HCT116 (cell line): Measurements from ENCODE around the gene KRTAP10-9. TPM values are rescaled to one million over a fixed set of nuclear protein-coding genes. Genes with fewer than 3 reads are reported as not detected.

Experiments used
- ATAC-seq: fragments of 200-7000 bp; cut with Tn5 transposase; 2 replicates; pipeline ENCODE4 v1.9.1; 2020; ENCODE audit warnings: mild to moderate bottlenecking, moderate library complexity
- BruUV-seq: library from RNA; stranded (reverse); fragments of 400-500 nt; replicated peaks from 2 replicates; lab custom pipeline; 2021; lab: Mats Ljungman, UMichigan
- CTCF ChIA-PET: fragments of 300-600 bp; sonication (Branson Sonifier 250); formaldehyde crosslinking; loops from one replicate; lab custom pipeline; 2021; ENCODE audit warnings: antibody characterized with exemption; lab: Charles Lee
- POLR2A ChIA-PET: fragments of 300-600, 350-600 bp; sonication (Branson Sonifier 250); formaldehyde crosslinking; loops from one replicate; lab custom pipeline; 2021; ENCODE audit warnings: antibody characterized with exemption; lab: Charles Lee
- RAD21 ChIA-PET, 2 experiments: fragments of 300-600 bp; sonication (Branson Sonifier 250); formaldehyde crosslinking; loops; one replicate each; lab custom pipeline; 2023; ENCODE audit warnings: low total read pairs in 2 of 2; ENCODE audit not compliant: uncharacterized antibody in 2 of 2, unreplicated experiment in 2 of 2, low non-redundant PET in 1 of 2; lab: Charles Lee
- DNase-seq: peaks from one replicate; pipeline ENCODE4 v3.0.0-alpha.2; 2010; ENCODE audit warnings: low read depth, low spot score
- H2AFZ ChIP-seq: fragments of 200-600 bp; shearing (Covaris generic), sonication (generic); 2 replicates; pipeline ENCODE4 v1.6.1; 2017; ENCODE audit warnings: low read depth, mixed run types, mixed read lengths, antibody characterized with exemption, low read length; ENCODE audit not compliant: poor library complexity, severe bottlenecking
- H3K27ac ChIP-seq: 2 replicates; pipeline ENCODE4 v1.5.1; 2012; ENCODE audit warnings: low read depth, low read length
- H3K27me3 ChIP-seq: fragments of 200-600 bp; sonication (generic); 2 replicates; pipeline ENCODE4 v1.6.1; 2016; ENCODE audit warnings: mixed run types, low read length, mixed read lengths; ENCODE audit not compliant: insufficient read depth
- H3K36me3 ChIP-seq, 2 experiments: fragments of 200-500 bp in 1 of 2; fragments of 200-600 bp in 1 of 2; sonication (Bioruptor generic) in 1 of 2; sonication (generic) in 1 of 2; 2 replicates each; pipeline versions ENCODE4 v1.5.1 to v1.6.1; 2014 to 2016; ENCODE audit warnings: low read length in 2 of 2, inconsistent platforms in 1 of 2, mixed read lengths in 1 of 2, mixed run types in 1 of 2; ENCODE audit not compliant: insufficient read depth in 2 of 2, control insufficient read depth in 1 of 2
- H3K4me1 ChIP-seq, 2 experiments: fragments of 200-600 bp in 1 of 2; sonication (generic) in 1 of 2; 2 replicates each; pipeline versions ENCODE4 v1.5.1 to v1.6.1; 2012 to 2017; ENCODE audit warnings: low read length in 2 of 2, inconsistent platforms in 1 of 2, mild to moderate bottlenecking in 1 of 2, mixed read lengths in 1 of 2, mixed run types in 1 of 2, moderate library complexity in 1 of 2; ENCODE audit not compliant: insufficient read depth in 2 of 2, control insufficient read depth in 1 of 2
- H3K4me2 ChIP-seq: fragments of 200-600 bp; sonication (generic); 2 replicates; pipeline ENCODE4 v1.6.1; 2017; ENCODE audit warnings: mixed run types, low read length, mixed read lengths
- H3K4me3 ChIP-seq, 2 experiments: fragments of 200-600 bp in 1 of 2; sonication (generic) in 1 of 2; replicated peaks in 1 of 2; 2 replicates each; pipeline ENCODE4 v1.5.1; 2011 to 2016; ENCODE audit warnings: low read length in 2 of 2, control low read depth in 1 of 2, low read depth in 1 of 2, mild to moderate bottlenecking in 1 of 2, mixed read lengths in 1 of 2, mixed run types in 1 of 2
- H3K79me2 ChIP-seq: fragments of 200-600 bp; sonication (generic); 2 replicates; pipeline ENCODE4 v1.6.1; 2017; ENCODE audit warnings: mild to moderate bottlenecking, mixed run types, low read length, moderate library complexity, mixed read lengths; ENCODE audit not compliant: insufficient read depth
- H3K9ac ChIP-seq: fragments of 200-600 bp; sonication (generic); 2 replicates; pipeline ENCODE4 v1.6.1; 2016; ENCODE audit warnings: low read length, mixed read lengths
- H3K9me2 ChIP-seq: fragments of 200-600 bp; sonication (generic), shearing (Covaris generic); 2 replicates; pipeline ENCODE4 v1.6.1; 2017; ENCODE audit warnings: mixed run types, mild to moderate bottlenecking, moderate library complexity; ENCODE audit not compliant: insufficient read depth
- H3K9me3 ChIP-seq, 2 experiments: fragments of 200-500 bp in 1 of 2; fragments of 200-600 bp in 1 of 2; sonication (Bioruptor generic) in 1 of 2; sonication (generic) in 1 of 2; 2 replicates each; pipeline ENCODE4 v1.6.1; 2014 to 2017; ENCODE audit warnings: low read length in 2 of 2, mixed read lengths in 2 of 2, inconsistent platforms in 1 of 2, low read depth in 1 of 2, mild to moderate bottlenecking in 1 of 2, mixed run types in 1 of 2, moderate library complexity in 1 of 2; ENCODE audit not compliant: control insufficient read depth in 1 of 2, insufficient read depth in 1 of 2
- H4K20me1 ChIP-seq: fragments of 200-600 bp; sonication (generic), shearing (Covaris generic); 2 replicates; pipeline ENCODE4 v1.6.1; 2017; ENCODE audit warnings: mixed run types, mild to moderate bottlenecking, moderate library complexity; ENCODE audit not compliant: insufficient read depth
- JUND ChIP-seq: IDR thresholded peaks from 2 replicates; pipeline ENCODE4 v1.6.1; 2012
- SP1 ChIP-seq: IDR thresholded peaks from 2 replicates; pipeline ENCODE4 v1.6.1; 2012; ENCODE audit warnings: low read depth
- YY1 ChIP-seq: IDR thresholded peaks from 2 replicates; pipeline ENCODE4 v1.6.1; 2011; ENCODE audit warnings: low read length, low read depth, moderate library complexity, mild to moderate bottlenecking; ENCODE audit not compliant: insufficient replicate concordance; ENCODE audit errors: extremely low read depth
- ZNF274 ChIP-seq: fragments of 200-500 bp; sonication (Bioruptor generic); IDR thresholded peaks from 2 replicates; pipeline ENCODE4 v1.6.1; 2014; ENCODE audit warnings: mild to moderate bottlenecking, low read depth, low read length, inconsistent platforms
- intact Hi-C: fragments of 100-400 bp; cut with micrococcal nuclease; formaldehyde crosslinking; loops from 2 replicates; pipeline ENCODE4 v1.10.0; 2022
- total RNA-seq: library from RNA; stranded (reverse); gene quantifications from one replicate; pipeline ENCODE4 v1.2.1, GENCODE V29; 2021; ENCODE audit not compliant: unreplicated experiment
- TF ChIP-seq, protein P1 (sequence below): IDR thresholded peaks from 2 replicates; pipeline ENCODE4 v1.6.1; 2012; ENCODE audit warnings: low read depth
- TF ChIP-seq, protein P2 (sequence below): IDR thresholded peaks from 2 replicates; pipeline ENCODE4 v1.6.1; 2012

The KRTAP10-9 gene
- total RNA-seq, 1 experiment from 2014 or later: not detected

DNA sequence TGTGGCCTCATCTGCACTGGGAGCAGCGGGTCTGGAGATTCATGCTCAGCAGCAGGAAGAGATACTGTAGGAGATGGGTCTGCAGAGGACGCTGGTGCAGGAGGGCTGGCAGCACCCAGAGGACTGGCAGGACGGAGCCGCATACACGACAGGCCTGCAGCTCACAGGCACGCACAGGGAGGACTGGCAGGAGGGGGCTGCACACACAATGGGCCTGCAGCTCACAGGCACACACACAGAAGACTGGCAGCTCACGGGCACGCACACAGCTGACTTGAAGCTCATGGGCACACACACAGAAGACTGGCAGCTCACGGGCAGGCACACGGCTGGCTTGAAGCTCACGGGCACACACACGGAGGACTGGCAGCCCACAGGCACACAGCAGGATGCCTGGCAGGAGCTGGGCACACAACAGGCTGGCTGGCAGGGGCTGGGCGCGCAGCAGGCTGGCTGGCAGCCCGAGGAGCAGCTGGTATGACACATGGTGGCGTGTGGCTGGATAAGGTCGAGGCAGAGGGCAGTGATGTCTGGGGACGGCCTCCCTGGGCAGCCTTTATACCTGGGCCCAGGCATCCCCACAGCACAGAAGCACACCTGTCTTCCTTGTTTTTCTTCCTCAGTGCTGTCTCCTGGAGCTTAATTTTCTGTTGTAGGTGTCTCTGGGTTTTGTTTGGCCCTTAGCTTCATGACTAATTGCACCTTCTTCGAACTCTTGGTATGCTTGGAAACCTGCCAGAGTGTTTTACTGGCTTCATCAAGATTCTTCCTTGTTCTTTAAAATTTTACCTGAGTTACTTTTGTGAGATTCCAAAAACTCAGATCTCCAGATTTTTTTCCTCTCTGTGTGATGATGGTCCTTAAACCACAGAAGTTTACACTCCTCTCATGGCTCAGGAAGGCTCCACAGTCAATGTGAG is 39.8 kb downstream of the KRTAP10-9 start, which contains the start of gene KRTAP12-2:
KRTAP12-2 (minus strand) TSS at position 527 of the 920 bp plus-strand sequence; CDS start at position 486, 41 bp downstream.
- Histone ChIP-seq H3K27me3 (0 out of 2 replicates have a peak, but pooled peaks cover 5% of the 10 kb centered on the region), H2AFZ (no peak within 1 kb of the TSS), H3K36me3 (no peaks in the 10 kb centered on the region; a peak in 1 of 4 replicates), H3K79me2 (no peaks in the 10 kb centered on the region), H3K4me3 (no peak within 1 kb of the TSS), H3K9me3 (no peaks in the 10 kb centered on the region), H3K4me1 (no peaks in the 10 kb centered on the region), H3K9ac (no peak within 1 kb of the TSS), H4K20me1 (no peaks in the 10 kb centered on the region)
- BruUV-seq: no TSS peak
- CTCF ChIA-PET: no interaction called here
- intact Hi-C loops: no loop called here
- POLR2A ChIA-PET: no interaction called here
- ATAC-seq: no peak; the same call in 1 of the 2 replicates
- no peak for DNase-seq
- TF ChIP-seq ZNF274: no peak
- TF ChIP-seq, protein P1, sequence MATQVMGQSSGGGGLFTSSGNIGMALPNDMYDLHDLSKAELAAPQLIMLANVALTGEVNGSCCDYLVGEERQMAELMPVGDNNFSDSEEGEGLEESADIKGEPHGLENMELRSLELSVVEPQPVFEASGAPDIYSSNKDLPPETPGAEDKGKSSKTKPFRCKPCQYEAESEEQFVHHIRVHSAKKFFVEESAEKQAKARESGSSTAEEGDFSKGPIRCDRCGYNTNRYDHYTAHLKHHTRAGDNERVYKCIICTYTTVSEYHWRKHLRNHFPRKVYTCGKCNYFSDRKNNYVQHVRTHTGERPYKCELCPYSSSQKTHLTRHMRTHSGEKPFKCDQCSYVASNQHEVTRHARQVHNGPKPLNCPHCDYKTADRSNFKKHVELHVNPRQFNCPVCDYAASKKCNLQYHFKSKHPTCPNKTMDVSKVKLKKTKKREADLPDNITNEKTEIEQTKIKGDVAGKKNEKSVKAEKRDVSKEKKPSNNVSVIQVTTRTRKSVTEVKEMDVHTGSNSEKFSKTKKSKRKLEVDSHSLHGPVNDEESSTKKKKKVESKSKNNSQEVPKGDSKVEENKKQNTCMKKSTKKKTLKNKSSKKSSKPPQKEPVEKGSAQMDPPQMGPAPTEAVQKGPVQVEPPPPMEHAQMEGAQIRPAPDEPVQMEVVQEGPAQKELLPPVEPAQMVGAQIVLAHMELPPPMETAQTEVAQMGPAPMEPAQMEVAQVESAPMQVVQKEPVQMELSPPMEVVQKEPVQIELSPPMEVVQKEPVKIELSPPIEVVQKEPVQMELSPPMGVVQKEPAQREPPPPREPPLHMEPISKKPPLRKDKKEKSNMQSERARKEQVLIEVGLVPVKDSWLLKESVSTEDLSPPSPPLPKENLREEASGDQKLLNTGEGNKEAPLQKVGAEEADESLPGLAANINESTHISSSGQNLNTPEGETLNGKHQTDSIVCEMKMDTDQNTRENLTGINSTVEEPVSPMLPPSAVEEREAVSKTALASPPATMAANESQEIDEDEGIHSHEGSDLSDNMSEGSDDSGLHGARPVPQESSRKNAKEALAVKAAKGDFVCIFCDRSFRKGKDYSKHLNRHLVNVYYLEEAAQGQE: no peak
- no peak for TF ChIP-seq SP1
- TF ChIP-seq, protein P2, sequence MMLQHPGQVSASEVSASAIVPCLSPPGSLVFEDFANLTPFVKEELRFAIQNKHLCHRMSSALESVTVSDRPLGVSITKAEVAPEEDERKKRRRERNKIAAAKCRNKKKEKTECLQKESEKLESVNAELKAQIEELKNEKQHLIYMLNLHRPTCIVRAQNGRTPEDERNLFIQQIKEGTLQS: no peak
- no peak for TF ChIP-seq JUND
- no peak for TF ChIP-seq YY1
- TF ChIP-seq, all 23 proteins: peak for 0
- no peak within 1 kb of the TSS for H3K27ac ChIP-seq
- no peak within 1 kb of the TSS for H3K4me2 ChIP-seq
- H3K9me2 ChIP-seq: no peaks in the 10 kb centered on the region
- RAD21 ChIA-PET: no interaction called here
